ENCODE results near the gene KCTD17.
A peak's percentile ranks its signal among the peaks of the same experiment; 100 is the strongest.

KCTD17 gene

DNA sequence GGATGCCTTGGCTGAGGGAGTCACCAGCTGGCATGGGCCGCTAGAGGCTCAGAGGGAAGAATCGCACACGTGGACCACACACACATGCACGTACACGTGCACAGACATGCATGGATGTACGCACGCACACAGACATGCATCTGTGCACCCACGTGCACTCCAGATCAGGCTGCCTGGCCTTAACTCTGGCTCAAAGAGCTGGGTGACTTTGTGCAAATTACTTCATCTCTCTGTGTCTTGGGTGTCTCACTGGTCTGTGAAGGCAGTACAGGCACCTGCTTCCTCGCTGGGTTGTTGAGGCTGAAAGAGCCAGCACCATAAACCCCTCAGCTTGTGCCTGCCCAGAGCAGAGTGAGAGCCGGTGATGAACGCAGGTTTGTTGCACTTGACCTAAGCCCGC is 29.3 kb downstream of the KCTD17 start:
- DNase-seq = no peak

- DNase-seq = no peak
Measured at GRCh38 chr22:37082251-37082873, 30.8 kb downstream of the KCTD17 start.

DNA sequence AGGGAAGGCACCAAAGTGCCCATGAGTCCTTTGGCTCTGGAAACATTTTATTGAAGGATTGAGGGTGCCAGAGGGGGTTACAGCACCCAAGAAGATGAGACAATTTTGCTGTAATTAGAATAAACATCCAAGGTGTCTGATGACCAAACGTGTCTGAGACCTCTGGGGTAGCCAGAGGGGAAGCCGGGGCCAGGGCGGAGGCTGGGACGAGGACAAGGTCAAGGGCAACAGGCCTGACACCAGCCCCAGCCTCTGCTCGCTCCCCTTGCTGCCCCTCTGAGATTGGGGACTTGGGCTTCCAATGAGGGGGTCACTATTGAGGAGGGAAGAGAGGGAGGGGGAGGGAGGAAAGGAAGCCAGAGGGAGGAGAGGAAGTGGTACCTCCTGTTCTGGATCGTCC is 32.4 kb downstream of the KCTD17 start:
- no peak for DNase-seq

- no peak for DNase-seq
Measured at GRCh38 chr22:37084385-37084784, 32.8 kb downstream of the KCTD17 start.

DNA sequence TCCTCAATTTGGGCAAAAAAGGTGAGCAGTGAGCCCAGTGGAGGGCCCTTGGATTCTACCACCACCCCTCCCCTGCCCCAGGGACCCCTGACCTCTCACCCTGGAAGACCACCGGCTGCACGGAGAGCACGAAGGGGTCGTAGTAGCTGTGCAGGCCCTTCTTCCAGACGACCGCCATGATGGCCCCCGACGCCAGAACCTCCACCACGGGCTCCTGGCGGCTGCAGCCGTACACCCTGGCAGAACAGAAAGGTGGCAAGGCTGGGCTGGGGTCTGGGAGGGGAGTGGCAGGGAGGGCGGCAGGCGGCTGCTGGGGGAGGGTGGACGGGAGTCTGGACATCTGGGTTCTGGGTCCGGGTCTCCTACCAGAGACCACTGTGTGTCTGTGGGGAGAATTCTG is 34.6 kb downstream of the KCTD17 start:
- no peak for DNase-seq

DNA sequence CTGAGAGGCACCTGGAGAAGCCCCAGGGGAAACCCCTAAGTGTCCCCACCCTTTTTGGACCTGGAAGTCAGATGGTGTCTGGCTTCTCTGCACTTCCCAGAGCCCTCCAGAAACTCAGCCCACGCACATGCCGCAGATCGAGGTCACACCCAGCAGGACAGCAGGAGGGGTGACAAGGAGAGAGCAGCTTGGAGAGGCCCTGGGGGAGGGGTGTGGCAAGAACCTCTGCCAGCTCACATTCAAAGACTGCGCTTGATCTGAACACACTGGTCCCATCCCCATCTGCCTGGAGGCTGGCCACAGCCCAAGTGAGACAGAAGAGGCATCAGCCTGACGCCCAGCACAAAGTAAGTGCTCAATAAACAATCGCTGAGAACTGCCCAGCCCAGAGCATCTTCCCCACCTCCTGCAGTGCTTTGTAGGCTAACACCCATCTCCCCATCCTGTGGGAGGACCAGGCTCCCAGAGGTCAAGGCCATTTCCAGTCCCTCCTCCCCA is 36.6 kb downstream of the KCTD17 start:
- DNase-seq = no peak

DNA sequence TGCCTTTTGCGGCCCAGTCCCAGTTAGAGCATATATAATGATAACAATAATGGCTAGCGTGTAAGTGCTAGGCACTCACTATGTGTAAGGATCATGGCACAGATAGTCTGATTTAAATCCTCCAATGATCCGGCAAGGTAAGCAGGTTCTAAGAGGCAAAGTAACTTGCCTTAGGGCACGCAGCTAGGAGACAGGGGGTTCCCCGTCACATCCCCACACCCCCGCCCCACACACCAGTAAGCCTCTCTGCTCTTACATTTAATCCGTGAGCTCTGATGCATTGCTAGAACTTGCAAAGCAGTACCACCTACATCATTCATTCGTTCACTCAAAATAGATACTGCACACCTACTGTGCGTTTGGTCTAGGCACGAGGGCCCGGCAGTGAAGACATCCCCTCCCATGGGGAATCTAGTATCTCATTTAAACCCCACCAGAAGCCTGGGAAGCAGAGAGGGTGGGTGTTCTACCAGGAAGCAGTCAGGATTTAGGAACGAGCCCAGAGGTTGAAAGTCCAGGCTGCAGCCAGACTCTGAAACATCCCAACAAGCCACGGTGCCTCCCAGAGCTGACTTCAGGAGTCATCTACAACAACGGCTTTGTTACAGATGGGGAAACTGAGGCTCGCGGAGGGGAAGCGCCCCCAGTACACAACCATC is 37.3 kb downstream of the KCTD17 start:
- DNase-seq = no peak

DNA sequence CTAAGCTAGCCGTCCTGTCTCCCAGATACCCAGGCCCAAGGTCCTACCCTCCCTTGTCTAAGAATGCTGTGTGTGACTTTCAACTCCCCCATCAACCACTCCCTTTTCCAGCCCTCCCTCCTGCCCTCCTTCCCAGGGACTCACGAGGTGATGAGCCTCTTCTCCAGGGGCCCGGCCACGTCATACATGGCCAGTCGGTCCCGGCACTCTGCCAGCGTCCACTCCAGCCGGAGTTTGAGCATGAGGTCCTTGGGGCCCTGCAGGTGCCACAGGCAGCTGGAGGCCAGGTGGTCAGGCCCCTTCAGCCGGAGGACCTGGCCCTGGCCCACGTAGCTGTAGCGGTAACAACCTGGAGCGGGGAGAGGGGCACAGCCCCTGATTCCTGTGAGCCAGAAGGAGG is 37.9 kb downstream of the KCTD17 start:
- DNase-seq = no peak

DNA sequence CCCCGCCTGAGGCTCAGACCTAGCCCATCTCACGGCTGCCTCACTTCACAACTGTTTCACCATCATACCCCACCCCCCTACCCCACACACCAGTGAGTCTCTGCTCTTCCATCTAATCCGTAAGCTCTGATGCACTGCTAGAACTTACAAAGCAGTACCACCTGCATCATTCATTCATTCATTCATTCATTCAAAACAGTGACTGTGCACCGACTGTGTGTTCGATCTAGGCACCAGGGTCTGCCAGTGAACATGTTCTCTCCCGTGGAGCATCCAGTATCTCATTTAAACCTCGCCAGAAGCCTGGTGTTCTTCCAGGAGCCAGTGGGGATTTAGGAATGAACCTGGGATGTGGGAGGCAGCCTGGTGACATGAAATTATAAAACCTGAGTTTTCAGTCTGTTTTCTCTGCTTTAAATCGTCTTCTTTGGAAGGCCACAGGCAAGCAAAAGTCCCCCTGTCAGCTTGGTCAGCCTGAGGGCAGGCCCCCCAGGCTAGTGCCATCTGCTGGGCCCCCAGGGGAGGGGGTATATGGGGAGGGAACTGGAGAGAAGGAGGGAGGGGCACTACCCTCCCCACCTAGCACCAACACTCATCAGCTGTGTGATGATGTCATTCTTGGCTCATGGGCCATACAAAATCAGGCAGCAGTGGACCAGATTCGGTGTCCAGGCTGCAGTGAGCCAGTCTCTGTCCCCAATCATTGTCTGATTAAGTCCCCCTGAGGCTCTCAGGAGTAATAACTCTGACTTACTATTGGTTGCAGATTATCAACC is 39.6 kb downstream of the KCTD17 start:
- DNase-seq = no peak

DNA sequence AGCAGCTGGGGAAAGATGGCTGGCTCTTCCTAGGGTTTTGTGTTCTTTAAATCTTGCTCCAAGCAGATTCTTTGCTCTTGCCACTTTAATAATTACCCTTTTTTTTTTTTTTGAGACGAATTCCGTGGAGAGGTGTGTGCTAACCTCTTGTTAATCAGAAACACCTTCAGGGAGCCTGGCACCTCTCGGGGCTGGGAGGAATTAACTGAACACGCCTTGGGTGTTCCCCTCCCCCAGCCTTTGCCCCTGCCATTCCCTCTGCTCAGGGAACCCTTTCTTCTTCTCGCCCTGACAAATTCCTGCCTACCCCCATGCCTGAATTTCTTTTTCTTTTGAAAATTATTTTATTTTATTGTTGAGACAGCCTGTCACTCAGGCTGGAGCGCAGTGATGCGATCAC is 40.5 kb downstream of the KCTD17 start:
- no peak for DNase-seq

DNA sequence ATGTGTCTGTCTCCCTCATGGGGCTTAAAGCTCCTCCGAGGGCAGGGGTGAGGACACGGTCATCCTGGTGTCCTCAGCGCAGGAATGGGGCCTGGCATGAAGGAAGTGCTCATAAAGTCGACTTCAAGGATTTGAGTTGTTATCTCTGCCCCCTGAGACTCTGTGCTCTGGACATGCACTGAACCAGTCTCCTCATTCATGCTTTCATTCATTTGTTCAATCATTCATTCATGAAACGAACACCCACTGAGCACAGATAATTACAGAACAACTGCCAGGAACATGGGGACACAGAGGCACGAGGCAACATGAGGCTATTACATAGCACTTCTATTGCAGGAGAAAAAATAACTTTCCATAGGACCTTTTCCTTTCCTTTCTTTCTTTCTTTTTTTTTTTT is 41.5 kb downstream of the KCTD17 start:
- DNase-seq = no peak

DNA sequence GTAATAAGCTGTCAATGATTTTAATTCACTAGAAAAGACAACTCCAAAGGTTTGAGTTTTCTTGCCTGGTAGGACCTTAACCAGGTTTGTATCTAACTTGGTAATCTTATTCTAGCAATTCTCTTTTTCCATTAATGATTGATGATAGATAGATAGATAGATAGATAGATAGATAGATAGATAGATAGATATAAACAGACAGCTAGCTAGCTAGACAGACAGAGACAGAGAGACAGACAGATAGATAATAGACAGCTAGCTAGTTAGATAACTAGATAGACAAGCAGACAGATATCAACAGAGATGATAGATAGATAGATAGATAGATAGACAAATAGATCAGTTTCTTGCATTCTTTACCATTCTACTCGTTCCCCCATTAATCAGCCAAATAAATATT is 42.7 kb downstream of the KCTD17 start:
- no peak for DNase-seq

GRCh38 chr22:37095113-37095512 is 43.6 kb downstream of the KCTD17 start:
- DNase-seq = no peak

- DNase-seq = peak; percentile 14
Measured at GRCh38 chr22:37097346-37097745, 45.8 kb downstream of the KCTD17 start.

GRCh38 chr22:37098976-37099591 is 47.5 kb downstream of the KCTD17 start:
- DNase-seq = no peak

- no peak for DNase-seq
Measured at GRCh38 chr22:37100589-37101127, 49.1 kb downstream of the KCTD17 start.

- DNase-seq = no peak
Measured at GRCh38 chr22:37101311-37102066, 49.9 kb downstream of the KCTD17 start.

GRCh38 chr22:37103151-37103550 is 51.6 kb downstream of the KCTD17 start:
- no peak for DNase-seq

- no peak for DNase-seq
Measured at GRCh38 chr22:37103656-37104452, 52.3 kb downstream of the KCTD17 start.

GRCh38 chr22:37105154-37105553 is 53.6 kb downstream of the KCTD17 start:
- no peak for DNase-seq

DNA sequence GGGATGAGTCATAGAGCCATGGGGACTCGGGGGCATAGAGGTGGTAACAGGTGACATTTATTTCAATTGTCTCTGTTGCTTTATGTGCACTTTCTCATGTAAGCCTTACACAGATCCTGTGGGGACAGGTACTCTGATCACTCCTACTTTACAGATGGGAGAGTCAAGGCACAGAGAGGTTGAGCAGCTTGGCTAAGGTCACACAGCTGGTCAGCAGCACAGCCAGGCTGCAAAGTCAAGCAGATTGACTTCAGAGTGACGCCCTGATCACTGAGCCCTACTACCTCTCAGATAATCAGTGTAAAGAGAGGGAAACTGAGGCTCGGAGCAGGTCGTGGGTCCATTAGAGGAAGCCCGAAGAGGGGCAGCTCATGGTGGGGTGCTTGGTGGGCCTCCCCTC is 54.4 kb downstream of the KCTD17 start:
- no peak for DNase-seq
